ENCODE results near the gene IL32.
"Not testable (repeated sequence)": the region's sequence is repeated elsewhere in the genome, so short reads cannot be mapped to it uniquely, and the experiment has no call there.

Gene IL32

DNA sequence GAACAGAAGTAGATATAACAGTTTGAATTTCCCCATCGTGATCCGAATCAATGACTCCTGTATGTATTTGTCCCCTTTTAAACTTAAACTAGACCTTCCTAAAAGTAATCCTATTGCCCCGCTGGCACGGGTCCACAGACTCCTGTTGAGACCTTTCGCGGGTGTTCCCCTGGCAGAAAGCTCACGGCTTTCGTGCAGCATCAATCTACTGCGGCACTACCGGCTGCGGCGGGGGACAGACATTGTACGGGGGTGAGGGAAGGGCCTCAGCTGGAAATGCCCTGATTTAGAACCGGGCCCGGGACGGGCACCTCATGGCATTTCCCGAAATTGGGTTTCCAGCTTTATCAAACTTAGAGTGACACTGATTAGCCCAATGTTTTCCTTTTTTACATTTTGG, 14.6 kb downstream of the IL32 start:
- H3K4me2 ChIP-seq (ENCODE audit: insufficient read depth, low read length): no peak overlapping the region
- H3K36me3 ChIP-seq (ENCODE audit: insufficient read depth, low read length): no peaks in the 10 kb centered on the region
- H3K27ac ChIP-seq (ENCODE audit: low read length): peak overlapping the region; percentile 50; the same call in 1 of the 2 replicates
- H3K27me3 ChIP-seq (ENCODE audit: insufficient read depth, low read length, poor library complexity): no peaks in the 10 kb centered on the region
- TF ChIP-seq, protein P1, sequence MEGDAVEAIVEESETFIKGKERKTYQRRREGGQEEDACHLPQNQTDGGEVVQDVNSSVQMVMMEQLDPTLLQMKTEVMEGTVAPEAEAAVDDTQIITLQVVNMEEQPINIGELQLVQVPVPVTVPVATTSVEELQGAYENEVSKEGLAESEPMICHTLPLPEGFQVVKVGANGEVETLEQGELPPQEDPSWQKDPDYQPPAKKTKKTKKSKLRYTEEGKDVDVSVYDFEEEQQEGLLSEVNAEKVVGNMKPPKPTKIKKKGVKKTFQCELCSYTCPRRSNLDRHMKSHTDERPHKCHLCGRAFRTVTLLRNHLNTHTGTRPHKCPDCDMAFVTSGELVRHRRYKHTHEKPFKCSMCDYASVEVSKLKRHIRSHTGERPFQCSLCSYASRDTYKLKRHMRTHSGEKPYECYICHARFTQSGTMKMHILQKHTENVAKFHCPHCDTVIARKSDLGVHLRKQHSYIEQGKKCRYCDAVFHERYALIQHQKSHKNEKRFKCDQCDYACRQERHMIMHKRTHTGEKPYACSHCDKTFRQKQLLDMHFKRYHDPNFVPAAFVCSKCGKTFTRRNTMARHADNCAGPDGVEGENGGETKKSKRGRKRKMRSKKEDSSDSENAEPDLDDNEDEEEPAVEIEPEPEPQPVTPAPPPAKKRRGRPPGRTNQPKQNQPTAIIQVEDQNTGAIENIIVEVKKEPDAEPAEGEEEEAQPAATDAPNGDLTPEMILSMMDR (IDR thresholded peaks at IDR 0.05; ENCODE audit: borderline replicate concordance, extremely low read depth, low read length, poor library complexity, severe bottlenecking): no peak
- TF ChIP-seq EZH2 (IDR thresholded peaks at IDR 0.05; ENCODE audit: borderline replicate concordance, low read depth, low read length, severe bottlenecking): no peak
- no peaks in the 10 kb centered on the region for H3K9me3 ChIP-seq (ENCODE audit: insufficient read depth, low read length, severe bottlenecking)
- DNase-seq (no peak), ATAC-seq (ENCODE audit: insufficient read depth, low read depth) (no peak)
- H3K4me3 ChIP-seq (ENCODE audit: low read depth in 1 of 2, low read length in 2 of 2): no peak overlapping the region
- no peak overlapping the region for H3K9ac ChIP-seq (ENCODE audit: low read depth, low read length)
- no peaks in the 10 kb centered on the region for H4K20me1 ChIP-seq (ENCODE audit: insufficient read depth, low read length)
- H3K4me1 ChIP-seq (ENCODE audit: insufficient read depth, low read length): peaks cover 53% of the 10 kb centered on the region
- H3K79me2 ChIP-seq (ENCODE audit: insufficient read depth, low read length): no peaks in the 10 kb centered on the region
- no peak overlapping the region for H2AFZ ChIP-seq (ENCODE audit: low read depth, low read length)

DNA sequence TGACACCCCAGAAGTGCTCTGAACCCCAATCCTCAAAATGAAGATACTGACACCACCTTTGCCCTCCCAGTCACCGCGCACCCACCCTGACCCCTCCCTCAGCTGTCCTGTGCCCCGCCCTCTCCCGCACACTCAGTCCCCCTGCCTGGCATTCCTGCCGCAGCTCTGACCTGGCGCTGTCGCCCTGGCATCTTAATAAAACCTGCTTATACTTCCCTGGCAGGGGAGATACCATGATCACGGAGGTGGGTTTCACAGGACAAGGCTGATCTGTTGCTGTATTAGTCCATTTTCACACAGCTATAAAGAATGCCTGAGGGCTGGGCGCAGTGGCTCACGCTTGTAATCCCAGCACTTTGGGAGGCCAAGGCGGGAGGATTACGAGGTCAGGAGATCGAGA, 16.5 kb downstream of the IL32 start:
- H3K4me3 ChIP-seq (ENCODE audit: low read depth in 1 of 2, low read length in 2 of 2); H3K27ac ChIP-seq (ENCODE audit: low read length): not testable (repeated sequence)

DNA sequence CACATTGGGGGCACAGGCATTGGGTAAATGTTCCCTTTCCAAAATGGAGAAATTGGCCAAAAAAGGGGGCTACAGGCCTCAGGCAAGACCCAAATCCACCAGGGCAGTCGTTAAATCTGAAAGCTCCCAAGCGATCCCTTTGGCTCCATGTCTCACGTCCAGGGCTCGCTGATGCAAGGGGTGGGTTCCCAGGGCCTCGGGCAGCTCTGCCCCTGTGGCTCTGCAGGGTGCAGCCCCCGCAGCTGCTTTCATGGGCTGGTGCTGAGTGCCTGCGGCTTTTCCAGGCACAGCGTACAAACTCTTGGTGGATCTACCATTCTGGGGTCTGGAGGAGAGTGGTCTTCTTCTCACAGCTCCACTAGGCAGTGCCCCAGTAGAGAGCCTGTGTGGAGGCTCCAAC, 18.0 kb downstream of the IL32 start:
- not testable (repeated sequence) for H3K4me3 ChIP-seq (ENCODE audit: low read depth in 1 of 2, low read length in 2 of 2)

More for the DNA sequence above, 16.5 kb downstream of the IL32 start:
- not testable (repeated sequence) for H3K27me3 ChIP-seq (ENCODE audit: insufficient read depth, low read length, poor library complexity); H4K20me1 ChIP-seq (ENCODE audit: insufficient read depth, low read length); ATAC-seq (ENCODE audit: insufficient read depth, low read depth); H2AFZ ChIP-seq (ENCODE audit: low read depth, low read length); H3K9ac ChIP-seq (ENCODE audit: low read depth, low read length); H3K4me2 ChIP-seq (ENCODE audit: insufficient read depth, low read length); DNase-seq; H3K9me3 ChIP-seq (ENCODE audit: insufficient read depth, low read length, severe bottlenecking); H3K36me3 ChIP-seq (ENCODE audit: insufficient read depth, low read length); H3K79me2 ChIP-seq (ENCODE audit: insufficient read depth, low read length)
- H3K4me1 ChIP-seq (ENCODE audit: insufficient read depth, low read length): peaks cover 36% of the 10 kb centered on the region

DNA sequence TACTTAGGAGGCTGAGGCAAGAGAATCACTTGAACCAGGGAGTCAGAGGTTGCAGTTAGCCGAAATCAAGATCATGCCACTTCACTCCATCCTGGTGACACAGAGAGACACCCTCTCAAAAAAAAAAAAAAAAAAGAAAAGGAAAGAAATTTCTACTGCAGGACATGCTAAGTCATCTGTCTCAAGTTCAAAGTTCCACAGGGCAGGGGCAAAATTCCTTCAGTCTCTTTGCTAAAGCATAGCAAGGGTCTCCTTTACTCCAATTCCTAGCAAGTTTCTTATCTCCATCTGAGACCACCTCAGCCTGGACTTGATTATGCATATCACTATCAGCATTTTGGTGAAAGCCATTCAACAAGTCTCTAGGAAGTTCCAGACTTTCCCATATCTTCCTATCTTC, 19.1 kb downstream of the IL32 start:
- Histone ChIP-seq H3K79me2 (ENCODE audit: insufficient read depth, low read length) (no peaks in the 10 kb centered on the region), H3K4me3 (ENCODE audit: low read depth in 1 of 2, low read length in 2 of 2) (no peak overlapping the region), H3K4me2 (ENCODE audit: insufficient read depth, low read length) (no peak overlapping the region), H3K9ac (ENCODE audit: low read depth, low read length) (no peak overlapping the region), H2AFZ (ENCODE audit: low read depth, low read length) (no peak overlapping the region), H3K9me3 (ENCODE audit: insufficient read depth, low read length, severe bottlenecking) (no peaks in the 10 kb centered on the region), H4K20me1 (ENCODE audit: insufficient read depth, low read length) (no peaks in the 10 kb centered on the region), H3K4me1 (ENCODE audit: insufficient read depth, low read length) (peaks cover 10% of the 10 kb centered on the region), H3K36me3 (ENCODE audit: insufficient read depth, low read length) (no peaks in the 10 kb centered on the region), H3K27ac (ENCODE audit: low read length) (no peak overlapping the region), H3K27me3 (ENCODE audit: insufficient read depth, low read length, poor library complexity) (no peaks in the 10 kb centered on the region)
- no peak for DNase-seq
- no peak for ATAC-seq (ENCODE audit: insufficient read depth, low read depth)
- TF ChIP-seq, protein P1 (IDR thresholded peaks at IDR 0.05; ENCODE audit: borderline replicate concordance, extremely low read depth, low read length, poor library complexity, severe bottlenecking): no peak
- TF ChIP-seq EZH2 (IDR thresholded peaks at IDR 0.05; ENCODE audit: borderline replicate concordance, low read depth, low read length, severe bottlenecking): no peak

More for the DNA sequence above, 18.0 kb downstream of the IL32 start:
- H4K20me1 ChIP-seq (ENCODE audit: insufficient read depth, low read length); H3K36me3 ChIP-seq (ENCODE audit: insufficient read depth, low read length); H3K9me3 ChIP-seq (ENCODE audit: insufficient read depth, low read length, severe bottlenecking); H2AFZ ChIP-seq (ENCODE audit: low read depth, low read length); ATAC-seq (ENCODE audit: insufficient read depth, low read depth); H3K79me2 ChIP-seq (ENCODE audit: insufficient read depth, low read length); H3K4me2 ChIP-seq (ENCODE audit: insufficient read depth, low read length); DNase-seq; H3K9ac ChIP-seq (ENCODE audit: low read depth, low read length); H3K27me3 ChIP-seq (ENCODE audit: insufficient read depth, low read length, poor library complexity): not testable (repeated sequence)
- H3K4me1 ChIP-seq (ENCODE audit: insufficient read depth, low read length): peaks cover 21% of the 10 kb centered on the region
- peak overlapping the region; percentile 50 for H3K27ac ChIP-seq (ENCODE audit: low read length)
